ENCODE results near the gene SMARCAD1.
"Not testable (repeated sequence)": the region's sequence is repeated elsewhere in the genome, so short reads cannot be mapped to it uniquely, and the experiment has no call there.

Gene SMARCAD1

DNA sequence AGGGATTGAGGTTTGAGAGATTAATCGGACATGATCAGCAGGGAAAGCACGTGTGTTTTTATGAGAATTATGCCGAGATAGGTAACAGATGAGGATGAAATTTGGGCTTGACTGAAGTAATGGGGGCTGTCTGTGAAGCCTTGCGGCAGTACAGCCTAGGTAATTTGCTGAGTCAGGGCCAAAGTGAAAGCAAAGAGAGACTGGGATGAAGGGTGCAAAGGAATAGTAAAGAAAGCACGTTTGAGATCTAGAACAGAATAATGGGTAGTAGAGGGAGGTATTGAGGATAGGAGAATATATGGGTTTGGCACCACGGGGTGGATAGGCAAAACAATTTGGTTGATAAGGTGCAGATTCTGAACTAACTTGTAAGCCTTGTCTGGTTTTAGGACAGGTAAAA, 87.8 kb downstream of the SMARCAD1 start:
- DNase-seq (ENCODE audit: low spot score), result not testable (repeated sequence)

DNA sequence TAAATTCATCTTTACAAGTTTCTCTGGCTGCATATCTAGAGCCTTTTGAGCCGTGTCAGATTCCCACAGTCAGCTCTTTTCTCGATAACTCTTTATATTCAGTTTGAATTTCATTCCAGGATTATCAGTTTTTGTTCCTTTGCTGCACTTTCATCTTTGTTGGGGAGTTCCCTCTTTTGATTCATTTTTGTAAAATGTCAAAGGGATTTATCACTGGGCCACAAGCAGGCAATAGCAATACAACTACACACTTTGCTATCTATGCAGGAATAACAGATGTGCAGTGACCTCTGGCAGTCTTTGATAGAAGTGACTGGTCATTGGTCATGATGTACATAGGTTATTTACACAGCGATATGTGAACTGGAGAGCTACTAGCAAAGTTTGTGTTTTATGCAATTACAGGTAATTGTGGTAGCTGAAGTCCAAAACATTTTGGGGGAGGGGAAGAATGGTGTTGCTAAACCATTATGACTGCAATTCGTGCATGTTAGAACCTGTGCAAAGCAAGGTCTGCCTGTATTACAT, 91.1 kb downstream of the SMARCAD1 start:
- no peak for DNase-seq (ENCODE audit: low spot score)

DNA sequence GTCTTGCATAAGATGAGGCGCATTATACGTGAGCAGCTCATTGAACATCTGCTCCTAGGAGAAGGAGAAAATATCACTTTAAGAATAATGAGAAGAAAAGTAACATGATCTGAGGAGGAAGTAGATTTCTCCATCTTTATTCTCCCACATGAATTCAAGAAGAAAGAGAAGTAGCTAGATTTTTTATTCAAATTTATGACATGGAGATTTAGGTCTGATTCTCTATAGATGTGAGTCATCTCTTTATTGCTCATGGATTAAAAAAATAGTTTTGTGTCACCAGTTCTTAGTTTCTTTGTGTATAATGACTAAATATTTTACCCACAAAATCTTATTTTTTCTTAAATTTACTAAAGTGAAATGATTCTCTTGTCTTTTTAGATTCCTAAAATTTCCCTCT, 94.5 kb downstream of the SMARCAD1 start:
- DNase-seq (ENCODE audit: low spot score), result no peak

- DNase-seq (ENCODE audit: low spot score), result peak; percentile 22
These were observed 96.8 kb downstream of the SMARCAD1 start for GRCh38 chr4:94304365-94304971.

DNA sequence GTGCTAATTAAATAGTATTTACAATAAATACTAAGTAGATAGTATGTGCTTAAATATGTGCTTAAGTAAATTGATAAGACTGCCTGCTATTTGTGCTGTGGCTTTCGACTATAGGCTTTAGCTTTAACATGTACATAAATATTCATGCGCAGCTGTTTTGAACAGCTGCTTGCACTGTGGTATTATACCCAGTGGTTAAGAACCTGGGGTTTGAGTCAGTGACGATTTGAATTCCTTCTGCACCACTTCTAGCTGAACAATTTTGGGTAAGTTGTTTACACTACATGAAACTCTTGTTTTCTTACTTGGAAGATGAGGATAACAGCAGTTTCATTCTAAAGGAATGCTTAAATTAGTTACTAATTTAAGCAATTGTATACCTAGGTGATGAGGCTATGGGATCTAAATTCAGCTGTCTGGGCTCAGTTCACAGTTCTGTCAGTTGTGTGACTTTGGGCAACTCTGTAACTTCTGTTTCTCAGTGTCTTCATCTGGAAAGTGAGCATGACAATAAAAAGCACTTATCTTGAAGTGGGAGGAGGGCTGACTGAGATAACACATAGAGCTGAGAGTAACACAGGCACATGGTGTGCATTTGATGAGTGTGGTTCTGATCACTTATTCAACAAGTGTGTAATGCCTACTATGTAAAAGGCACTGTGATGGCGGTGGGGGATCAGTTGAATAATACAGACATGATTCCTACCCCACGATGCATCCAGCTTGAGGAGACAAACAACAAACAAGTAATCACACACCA, 98.0 kb downstream of the SMARCAD1 start:
- DNase-seq (ENCODE audit: low spot score), result no peak

DNA sequence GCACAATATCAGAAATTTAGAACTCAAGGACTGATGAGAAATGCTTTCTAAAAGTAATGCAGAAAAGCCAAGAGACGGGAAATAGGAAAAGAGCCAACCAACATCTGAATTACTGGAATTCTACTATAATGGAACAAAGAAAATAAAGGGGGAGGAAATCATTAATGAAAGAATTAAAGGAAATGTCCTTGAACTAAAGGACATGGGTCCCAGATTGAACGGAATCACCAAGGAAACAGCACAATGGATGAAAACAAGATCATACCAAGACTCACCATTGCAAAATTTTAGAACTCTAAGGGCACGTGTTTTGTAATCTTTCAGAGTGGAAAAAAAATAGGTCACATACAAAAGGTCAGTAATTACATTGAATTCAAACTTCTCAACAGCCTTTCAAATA, 99.0 kb downstream of the SMARCAD1 start:
- no peak for DNase-seq (ENCODE audit: low spot score)

DNA sequence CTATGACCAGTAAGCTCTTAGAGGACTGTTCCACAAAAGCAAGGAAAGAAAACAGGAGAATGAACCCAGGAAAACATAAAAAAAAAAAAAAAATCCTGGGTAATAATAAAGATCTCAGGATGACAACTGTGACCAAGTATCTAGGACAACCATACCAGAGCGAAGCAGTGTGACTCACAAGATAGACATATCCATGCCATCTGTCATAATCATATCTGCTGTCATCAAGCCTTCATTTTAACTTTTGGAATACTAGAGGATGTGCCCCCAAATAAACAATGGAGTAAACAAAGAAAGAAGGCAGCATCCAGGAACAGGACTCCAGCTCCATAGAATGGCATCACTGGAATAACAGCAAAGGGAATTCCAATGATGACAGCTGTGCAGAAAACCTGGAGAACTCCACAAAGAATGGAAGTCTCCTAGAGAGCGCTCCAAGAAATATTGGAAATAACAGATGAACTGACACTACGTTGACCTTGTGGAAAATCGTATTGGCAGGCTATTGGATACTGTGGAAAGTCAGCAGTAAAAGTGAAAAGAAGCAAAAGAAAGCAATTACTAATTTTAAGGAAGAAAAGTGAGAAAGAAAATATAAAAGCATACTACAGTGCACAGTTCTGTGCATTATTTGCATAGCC, 99.7 kb downstream of the SMARCAD1 start:
- DNase-seq (ENCODE audit: low spot score), result no peak

DNA sequence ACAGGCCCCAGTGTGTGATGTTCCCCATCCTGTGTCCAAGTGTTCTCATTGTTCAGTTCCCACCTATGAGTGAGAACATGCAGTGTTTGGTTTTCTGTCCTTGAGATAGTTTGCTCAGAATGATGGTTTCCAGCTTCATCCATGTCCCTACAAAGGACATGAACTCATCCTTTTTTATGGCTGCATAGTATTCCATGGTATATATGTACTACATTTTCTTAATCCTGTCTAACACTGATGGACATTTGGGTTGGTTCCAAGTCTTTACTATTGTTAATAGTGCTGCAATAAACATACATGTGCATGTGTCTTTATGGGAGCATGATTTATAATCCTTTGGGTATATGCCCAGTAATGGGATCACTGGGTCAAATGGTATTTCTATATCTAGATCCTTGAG, 112.3 kb downstream of the SMARCAD1 start:
- not testable (repeated sequence) for DNase-seq (ENCODE audit: low spot score)

GRCh38 chr4:94325835-94326234, 118.2 kb downstream of the SMARCAD1 start:
- DNase-seq (ENCODE audit: low spot score), result no peak

GRCh38 chr4:94329933-94330332, 122.3 kb downstream of the SMARCAD1 start:
- no peak for DNase-seq (ENCODE audit: low spot score)

GRCh38 chr4:94332983-94333590, 125.4 kb downstream of the SMARCAD1 start:
- no peak for DNase-seq (ENCODE audit: low spot score)

DNA sequence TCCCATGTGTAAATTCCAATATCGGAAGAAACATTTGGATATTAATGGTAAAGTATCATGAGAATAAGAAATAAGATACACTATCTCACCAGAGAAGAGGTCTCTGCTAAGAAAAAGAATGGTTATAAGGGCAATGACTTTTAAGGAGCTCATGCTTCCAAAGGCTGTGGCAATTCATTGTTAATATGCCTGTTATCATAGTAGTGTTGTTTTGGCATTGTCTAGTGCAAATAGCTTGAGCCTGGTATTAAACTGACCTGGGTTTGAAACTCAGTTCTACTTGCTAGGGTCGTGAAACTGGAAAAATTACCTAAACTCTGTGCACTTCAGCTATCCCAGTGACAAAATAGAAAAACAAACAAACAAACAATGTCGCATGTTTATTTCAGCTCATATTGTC, 126.2 kb downstream of the SMARCAD1 start:
- no peak for DNase-seq (ENCODE audit: low spot score)

DNA sequence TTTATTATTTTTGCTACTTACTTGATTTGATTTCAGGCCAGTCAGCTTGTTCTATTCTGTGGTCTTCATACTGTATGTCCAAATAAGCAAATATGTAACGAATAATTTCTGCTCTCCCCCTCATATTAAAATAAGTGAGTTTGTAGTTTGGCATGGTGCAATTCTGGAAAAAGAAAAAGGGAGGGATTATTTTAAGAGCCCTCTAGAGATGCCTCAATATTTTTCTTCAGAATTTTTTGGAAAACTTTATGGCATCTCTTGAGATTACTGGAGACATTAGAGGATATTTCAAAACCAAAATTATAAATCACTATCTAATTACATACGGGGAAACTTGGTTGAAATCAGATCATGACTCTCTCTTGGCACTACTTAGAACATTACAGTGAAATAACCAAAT, 126.8 kb downstream of the SMARCAD1 start:
- no peak for DNase-seq (ENCODE audit: low spot score)

- DNase-seq (ENCODE audit: low spot score), result no peak
These were observed 127.3 kb downstream of the SMARCAD1 start for GRCh38 chr4:94334962-94335361.

DNA sequence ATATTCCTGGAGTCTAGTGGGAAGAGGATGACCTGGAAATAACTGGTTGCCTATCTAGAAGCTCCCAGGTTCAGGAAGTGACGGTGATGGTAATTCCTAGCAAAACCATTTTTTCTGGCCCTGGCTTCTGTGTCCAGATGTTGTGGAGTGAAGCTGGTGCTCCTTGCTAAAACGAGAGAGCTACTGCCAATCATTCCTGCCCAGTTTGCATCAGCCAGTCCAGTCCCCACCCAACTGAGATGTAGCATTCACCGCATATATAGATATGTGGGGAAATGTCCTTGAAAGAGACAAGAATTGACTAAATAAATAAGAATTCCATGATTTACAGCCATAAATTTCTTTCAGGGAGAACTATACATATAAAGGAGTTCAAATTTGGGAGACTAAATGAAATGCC, 128.6 kb downstream of the SMARCAD1 start:
- no peak for DNase-seq (ENCODE audit: low spot score)

DNA sequence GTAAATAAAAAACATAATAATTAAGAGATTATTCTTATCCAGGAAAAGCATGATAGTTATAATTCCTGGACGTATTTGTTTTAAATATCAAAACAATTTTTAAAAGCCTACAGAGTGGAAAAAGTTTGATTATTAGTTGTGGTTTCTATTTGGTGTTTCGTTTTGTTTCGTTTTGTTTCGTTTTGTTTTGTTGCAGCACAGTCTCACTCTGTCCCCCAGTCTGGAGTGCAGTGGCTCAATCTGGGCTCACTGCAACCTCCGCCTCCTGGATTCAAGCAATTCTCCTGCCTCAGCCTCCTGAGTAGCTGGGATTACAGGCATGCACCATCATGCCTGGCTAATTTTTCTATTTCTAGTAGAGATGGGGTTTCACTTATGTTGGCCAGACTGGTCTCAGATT, 129.1 kb downstream of the SMARCAD1 start:
- DNase-seq (ENCODE audit: low spot score), result not testable (repeated sequence)

GRCh38 chr4:94338681-94339351, 131.2 kb downstream of the SMARCAD1 start:
- DNase-seq (ENCODE audit: low spot score), result no peak

DNA sequence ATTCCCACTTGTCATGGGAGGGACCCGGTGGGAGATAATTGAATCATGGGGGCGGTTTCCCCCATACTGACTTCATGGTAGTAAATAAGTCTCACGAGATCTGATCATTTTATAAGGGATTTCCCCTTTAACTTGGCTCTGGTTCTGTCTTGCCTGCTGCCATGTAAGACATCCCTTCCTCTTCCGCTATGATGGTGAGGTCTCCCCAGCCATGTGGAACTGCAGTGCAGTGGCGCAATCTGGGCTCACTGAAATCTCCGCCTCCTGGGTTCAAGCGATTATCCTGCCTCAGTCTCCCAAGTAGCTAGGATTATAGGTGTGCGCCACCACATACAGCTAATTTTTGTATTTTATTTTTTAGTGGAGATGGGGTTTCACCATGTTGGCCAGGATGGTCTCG, 132.1 kb downstream of the SMARCAD1 start:
- no peak for DNase-seq (ENCODE audit: low spot score)

Measured in AG20443 (cell line).